ENCODE data around the gene PTTG1IP.

Gene PTTG1IP

DNA sequence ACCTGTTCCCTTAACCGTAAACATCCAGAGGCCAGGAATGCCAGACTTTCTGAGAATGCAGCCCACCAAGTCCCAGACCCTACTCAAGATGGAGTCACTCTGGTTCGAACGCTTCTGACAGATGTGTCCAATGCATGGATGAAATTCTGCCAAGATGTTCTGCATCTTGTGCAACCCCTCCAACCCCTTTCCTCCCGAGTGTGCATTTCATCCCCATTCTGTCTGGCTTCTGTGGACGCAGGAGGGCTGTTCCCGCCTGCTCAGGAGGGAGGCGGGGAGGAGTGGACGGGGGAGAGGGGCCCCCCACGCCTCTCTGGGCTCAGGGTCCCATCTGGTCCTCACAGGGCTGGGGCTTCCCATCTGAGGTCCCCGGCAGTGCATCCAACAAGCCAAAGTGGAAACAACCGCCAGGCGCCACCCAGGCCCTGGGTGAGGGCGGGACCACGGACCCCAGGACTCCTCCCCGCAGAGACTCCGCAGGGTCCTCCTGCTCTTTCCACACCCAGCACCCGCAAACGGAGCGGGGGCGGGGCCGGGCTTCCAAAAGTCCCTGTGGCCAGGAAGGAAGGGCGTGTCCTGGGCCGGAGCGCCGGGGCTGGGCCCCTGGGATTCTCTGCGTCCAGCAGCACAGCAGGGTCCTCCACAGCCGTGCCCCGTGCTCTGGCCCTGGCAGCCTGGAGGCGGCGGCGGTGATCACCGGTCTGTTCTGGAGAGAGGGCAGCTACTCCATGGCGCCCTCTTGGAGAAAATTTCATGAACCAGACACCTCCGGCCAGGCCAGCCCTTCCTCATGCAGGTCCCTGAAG is 27.9 kb downstream of the PTTG1IP start:
- CTCF ChIA-PET = interaction anchor here (0.6 to 1.1 kb wide), 4 partner anchors 23 to 87 kb away, joined by 3 to 5 read pairs (median 4); no protein-coding TSS in a partner anchor
- TF ChIP-seq CTCF (conservative IDR thresholded peaks at IDR 0.05; ENCODE audit: low read depth) = peak; percentile 46
- DNase-seq (ENCODE audit: low spot score) = peak; percentile 63
- POLR2A ChIA-PET (ENCODE audit: low non-redundant PET) = no interaction called here
- peak overlapping the region; percentile 69 for H3K27ac ChIP-seq

GRCh38 chr21:44844256-44844655 is 29.2 kb downstream of the PTTG1IP start:
- ChIA-PET POLR2A (ENCODE audit: low non-redundant PET) (no interaction called here), CTCF (interaction anchor here (0.6 kb wide), 1 partner anchor 39 kb away, joined by 3 read pairs; no protein-coding TSS in a partner anchor)
- no peak for DNase-seq (ENCODE audit: low spot score)
- H3K27ac ChIP-seq = no peak overlapping the region
- no peak for TF ChIP-seq CTCF (conservative IDR thresholded peaks at IDR 0.05; ENCODE audit: low read depth)

DNA sequence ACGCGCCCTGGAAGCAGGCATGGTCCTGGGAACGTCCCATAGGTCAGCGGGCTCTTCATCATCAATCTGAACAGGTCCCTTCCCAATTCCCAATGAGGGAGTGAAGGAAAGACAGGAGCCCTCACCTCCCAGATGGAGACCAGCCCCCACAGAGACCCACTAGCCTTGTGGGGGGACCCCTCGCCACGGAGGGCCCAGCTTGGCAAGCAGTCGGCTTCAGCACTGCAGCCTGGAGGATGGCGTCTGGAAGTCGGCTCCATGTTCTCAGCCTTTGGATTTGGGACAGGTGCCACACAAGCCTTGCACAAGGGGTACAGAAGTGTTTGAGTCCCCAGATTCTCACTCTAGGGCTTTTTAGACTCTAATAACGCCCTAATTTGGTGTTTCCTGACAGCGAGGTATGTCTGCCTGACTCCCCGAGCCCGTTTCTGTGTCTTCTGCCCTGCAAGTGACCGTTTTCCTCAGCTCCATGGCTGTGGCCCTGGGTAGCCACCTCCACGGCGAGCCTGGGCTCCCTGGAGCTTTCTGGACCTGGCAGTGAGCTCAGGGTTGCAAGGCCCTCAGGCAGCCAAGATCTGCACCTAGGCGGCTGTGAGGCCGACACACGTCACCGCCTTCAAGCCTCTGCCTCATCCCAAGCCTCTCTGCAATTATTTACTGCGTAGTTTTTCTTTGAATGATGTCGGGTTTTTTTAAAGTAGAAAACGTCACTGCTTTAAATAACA is 30.6 kb downstream of the PTTG1IP start:
- CTCF ChIA-PET = no interaction called here
- no peak overlapping the region for H3K27ac ChIP-seq
- POLR2A ChIA-PET (ENCODE audit: low non-redundant PET) = no interaction called here
- no peak for DNase-seq (ENCODE audit: low spot score)
- no peak for TF ChIP-seq CTCF (conservative IDR thresholded peaks at IDR 0.05; ENCODE audit: low read depth)

DNA sequence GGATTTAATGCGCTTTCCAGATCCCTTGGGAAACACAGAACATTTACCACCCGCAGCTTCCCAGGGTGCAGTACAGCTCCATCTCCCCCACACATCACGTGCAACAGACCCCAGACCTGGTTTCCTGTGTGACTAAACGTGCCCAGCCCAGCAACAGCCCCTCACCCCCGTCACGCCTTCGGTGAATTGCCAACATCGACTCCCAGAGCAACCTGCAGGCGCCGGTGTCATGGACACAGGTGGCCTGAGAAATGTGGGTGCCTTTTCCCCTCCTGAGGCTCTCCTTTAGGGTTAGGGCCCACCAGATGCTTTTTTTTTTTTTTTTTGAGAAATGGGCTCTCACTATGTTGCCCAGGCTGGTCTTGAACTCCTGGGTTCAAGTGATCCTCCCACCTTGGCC is 31.4 kb downstream of the PTTG1IP start:
- no peak overlapping the region for H3K27ac ChIP-seq
- no peak for DNase-seq (ENCODE audit: low spot score)
- TF ChIP-seq CTCF (conservative IDR thresholded peaks at IDR 0.05; ENCODE audit: low read depth) = no peak
- ChIA-PET CTCF (no interaction called here), POLR2A (ENCODE audit: low non-redundant PET) (no interaction called here)

GRCh38 chr21:44840771-44841170 is 32.7 kb downstream of the PTTG1IP start:
- no peak for DNase-seq (ENCODE audit: low spot score)
- no peak overlapping the region for H3K27ac ChIP-seq
- TF ChIP-seq CTCF (conservative IDR thresholded peaks at IDR 0.05; ENCODE audit: low read depth) = no peak
- ChIA-PET CTCF (interaction anchor here (0.6 kb wide), 1 partner anchor 12 kb away, joined by 4 read pairs; no protein-coding TSS in a partner anchor), POLR2A (ENCODE audit: low non-redundant PET) (no interaction called here)

DNA sequence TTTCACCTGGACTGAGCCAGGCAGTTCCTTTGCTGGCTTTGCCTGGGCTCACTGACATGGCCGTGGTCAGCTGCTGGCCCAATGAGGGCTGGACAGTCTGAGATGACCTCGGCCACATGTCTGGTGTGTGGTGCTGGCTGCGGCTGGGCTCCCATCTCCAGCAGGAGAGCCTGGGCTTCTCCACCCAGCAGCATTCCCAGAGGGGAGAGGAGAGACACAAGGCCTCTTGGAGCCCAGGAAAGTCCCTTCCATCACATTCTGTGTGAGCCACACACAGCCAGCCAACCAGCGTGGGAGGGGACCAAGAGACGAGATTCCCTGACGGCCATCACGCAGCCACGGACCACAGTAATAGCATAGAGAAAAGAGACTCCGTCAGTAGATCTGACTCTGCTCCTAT is 34.5 kb downstream of the PTTG1IP start:
- ChIA-PET CTCF (no interaction called here), POLR2A (ENCODE audit: low non-redundant PET) (no interaction called here)
- DNase-seq (ENCODE audit: low spot score) = no peak
- no peak for TF ChIP-seq CTCF (conservative IDR thresholded peaks at IDR 0.05; ENCODE audit: low read depth)
- H3K27ac ChIP-seq = no peak overlapping the region
